ENCODE results near the gene PKNOX2.

DNA sequence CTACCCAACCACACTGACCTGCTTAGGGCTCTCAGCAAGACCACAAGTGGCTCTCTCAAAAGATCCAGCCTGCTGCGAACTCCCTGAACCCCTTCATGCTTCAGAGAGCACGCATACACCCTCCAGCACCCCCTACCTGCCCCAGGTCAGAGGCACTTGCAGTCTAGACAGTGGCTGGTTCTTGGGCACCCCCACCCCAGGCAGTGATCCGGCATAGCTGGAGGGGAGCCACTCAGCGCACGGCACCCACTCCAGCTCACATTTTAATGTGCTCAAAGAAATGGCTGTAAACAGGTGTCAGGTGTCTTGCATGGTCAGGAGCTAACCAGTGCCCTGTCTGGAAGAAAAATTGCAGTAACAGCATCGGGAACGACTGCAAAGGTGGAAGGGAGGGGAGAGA is 140.8 kb downstream of the PKNOX2 start:
- TF ChIP-seq, protein P1, sequence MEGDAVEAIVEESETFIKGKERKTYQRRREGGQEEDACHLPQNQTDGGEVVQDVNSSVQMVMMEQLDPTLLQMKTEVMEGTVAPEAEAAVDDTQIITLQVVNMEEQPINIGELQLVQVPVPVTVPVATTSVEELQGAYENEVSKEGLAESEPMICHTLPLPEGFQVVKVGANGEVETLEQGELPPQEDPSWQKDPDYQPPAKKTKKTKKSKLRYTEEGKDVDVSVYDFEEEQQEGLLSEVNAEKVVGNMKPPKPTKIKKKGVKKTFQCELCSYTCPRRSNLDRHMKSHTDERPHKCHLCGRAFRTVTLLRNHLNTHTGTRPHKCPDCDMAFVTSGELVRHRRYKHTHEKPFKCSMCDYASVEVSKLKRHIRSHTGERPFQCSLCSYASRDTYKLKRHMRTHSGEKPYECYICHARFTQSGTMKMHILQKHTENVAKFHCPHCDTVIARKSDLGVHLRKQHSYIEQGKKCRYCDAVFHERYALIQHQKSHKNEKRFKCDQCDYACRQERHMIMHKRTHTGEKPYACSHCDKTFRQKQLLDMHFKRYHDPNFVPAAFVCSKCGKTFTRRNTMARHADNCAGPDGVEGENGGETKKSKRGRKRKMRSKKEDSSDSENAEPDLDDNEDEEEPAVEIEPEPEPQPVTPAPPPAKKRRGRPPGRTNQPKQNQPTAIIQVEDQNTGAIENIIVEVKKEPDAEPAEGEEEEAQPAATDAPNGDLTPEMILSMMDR (IDR thresholded peaks at IDR 0.05; ENCODE audit: low read depth, low read length, missing input control), result no peak
- TF ChIP-seq TAF1 (conservative IDR thresholded peaks at IDR 0.05), result no peak
- no peak for TF ChIP-seq JUND (IDR thresholded peaks at IDR 0.05)
- TF ChIP-seq GABPA (IDR thresholded peaks at IDR 0.05 in 1 of 2, conservative IDR thresholded peaks at IDR 0.05 in 1 of 2), result no peak
- no peak for TF ChIP-seq RAD21 (IDR thresholded peaks at IDR 0.05)
- TF ChIP-seq YY1 (IDR thresholded peaks at IDR 0.05), result no peak
- no peak for TF ChIP-seq SP1 (IDR thresholded peaks at IDR 0.05)
- TF ChIP-seq, protein P2, sequence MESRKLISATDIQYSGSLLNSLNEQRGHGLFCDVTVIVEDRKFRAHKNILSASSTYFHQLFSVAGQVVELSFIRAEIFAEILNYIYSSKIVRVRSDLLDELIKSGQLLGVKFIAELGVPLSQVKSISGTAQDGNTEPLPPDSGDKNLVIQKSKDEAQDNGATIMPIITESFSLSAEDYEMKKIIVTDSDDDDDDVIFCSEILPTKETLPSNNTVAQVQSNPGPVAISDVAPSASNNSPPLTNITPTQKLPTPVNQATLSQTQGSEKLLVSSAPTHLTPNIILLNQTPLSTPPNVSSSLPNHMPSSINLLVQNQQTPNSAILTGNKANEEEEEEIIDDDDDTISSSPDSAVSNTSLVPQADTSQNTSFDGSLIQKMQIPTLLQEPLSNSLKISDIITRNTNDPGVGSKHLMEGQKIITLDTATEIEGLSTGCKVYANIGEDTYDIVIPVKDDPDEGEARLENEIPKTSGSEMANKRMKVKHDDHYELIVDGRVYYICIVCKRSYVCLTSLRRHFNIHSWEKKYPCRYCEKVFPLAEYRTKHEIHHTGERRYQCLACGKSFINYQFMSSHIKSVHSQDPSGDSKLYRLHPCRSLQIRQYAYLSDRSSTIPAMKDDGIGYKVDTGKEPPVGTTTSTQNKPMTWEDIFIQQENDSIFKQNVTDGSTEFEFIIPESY (IDR thresholded peaks at IDR 0.05), result no peak
- TF ChIP-seq, protein P3, sequence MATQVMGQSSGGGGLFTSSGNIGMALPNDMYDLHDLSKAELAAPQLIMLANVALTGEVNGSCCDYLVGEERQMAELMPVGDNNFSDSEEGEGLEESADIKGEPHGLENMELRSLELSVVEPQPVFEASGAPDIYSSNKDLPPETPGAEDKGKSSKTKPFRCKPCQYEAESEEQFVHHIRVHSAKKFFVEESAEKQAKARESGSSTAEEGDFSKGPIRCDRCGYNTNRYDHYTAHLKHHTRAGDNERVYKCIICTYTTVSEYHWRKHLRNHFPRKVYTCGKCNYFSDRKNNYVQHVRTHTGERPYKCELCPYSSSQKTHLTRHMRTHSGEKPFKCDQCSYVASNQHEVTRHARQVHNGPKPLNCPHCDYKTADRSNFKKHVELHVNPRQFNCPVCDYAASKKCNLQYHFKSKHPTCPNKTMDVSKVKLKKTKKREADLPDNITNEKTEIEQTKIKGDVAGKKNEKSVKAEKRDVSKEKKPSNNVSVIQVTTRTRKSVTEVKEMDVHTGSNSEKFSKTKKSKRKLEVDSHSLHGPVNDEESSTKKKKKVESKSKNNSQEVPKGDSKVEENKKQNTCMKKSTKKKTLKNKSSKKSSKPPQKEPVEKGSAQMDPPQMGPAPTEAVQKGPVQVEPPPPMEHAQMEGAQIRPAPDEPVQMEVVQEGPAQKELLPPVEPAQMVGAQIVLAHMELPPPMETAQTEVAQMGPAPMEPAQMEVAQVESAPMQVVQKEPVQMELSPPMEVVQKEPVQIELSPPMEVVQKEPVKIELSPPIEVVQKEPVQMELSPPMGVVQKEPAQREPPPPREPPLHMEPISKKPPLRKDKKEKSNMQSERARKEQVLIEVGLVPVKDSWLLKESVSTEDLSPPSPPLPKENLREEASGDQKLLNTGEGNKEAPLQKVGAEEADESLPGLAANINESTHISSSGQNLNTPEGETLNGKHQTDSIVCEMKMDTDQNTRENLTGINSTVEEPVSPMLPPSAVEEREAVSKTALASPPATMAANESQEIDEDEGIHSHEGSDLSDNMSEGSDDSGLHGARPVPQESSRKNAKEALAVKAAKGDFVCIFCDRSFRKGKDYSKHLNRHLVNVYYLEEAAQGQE (IDR thresholded peaks at IDR 0.05), result no peak
- TF ChIP-seq RXRA (IDR thresholded peaks at IDR 0.05), result no peak
- TF ChIP-seq, protein P4, sequence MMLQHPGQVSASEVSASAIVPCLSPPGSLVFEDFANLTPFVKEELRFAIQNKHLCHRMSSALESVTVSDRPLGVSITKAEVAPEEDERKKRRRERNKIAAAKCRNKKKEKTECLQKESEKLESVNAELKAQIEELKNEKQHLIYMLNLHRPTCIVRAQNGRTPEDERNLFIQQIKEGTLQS (IDR thresholded peaks at IDR 0.05), result no peak
- TF ChIP-seq NR2F2 (IDR thresholded peaks at IDR 0.05), result no peak
- TF ChIP-seq, protein P5, sequence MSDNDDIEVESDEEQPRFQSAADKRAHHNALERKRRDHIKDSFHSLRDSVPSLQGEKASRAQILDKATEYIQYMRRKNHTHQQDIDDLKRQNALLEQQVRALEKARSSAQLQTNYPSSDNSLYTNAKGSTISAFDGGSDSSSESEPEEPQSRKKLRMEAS (IDR thresholded peaks at IDR 0.05), result no peak
